H1 (cell line): ENCODE measurements around the gene ARHGDIB.

ENCODE experiments used
- BACH1 ChIP-seq: IDR thresholded peaks from 2 replicates; pipeline ENCODE4 v1.6.1; 2012; ENCODE audit warnings: low read length, improper control_type of control experiment
- CHD7 ChIP-seq: fragments of 300-600 bp; sonication (generic); IDR thresholded peaks from 2 replicates; pipeline ENCODE4 v1.7.1; 2012; ENCODE audit warnings: low read length, moderate library complexity, mild to moderate bottlenecking, inconsistent platforms; ENCODE audit not compliant: insufficient replicate concordance
- EZH2 ChIP-seq: fragments of 200-600 bp; sonication (generic); IDR thresholded peaks from 2 replicates; pipeline ENCODE4 v1.7.1; 2012; ENCODE audit warnings: low read depth, mild to moderate bottlenecking, moderate library complexity, low read length, inconsistent platforms; ENCODE audit not compliant: severe bottlenecking
- JUND ChIP-seq: IDR thresholded peaks from 2 replicates; pipeline ENCODE4 v1.6.1; 2011; ENCODE audit warnings: mild to moderate bottlenecking, improper control_type of control experiment, low read length
- POLR2AphosphoS5 ChIP-seq: IDR thresholded peaks from 2 replicates; pipeline ENCODE4 v1.6.1; 2011; ENCODE audit warnings: low read depth, low read length
- RAD21 ChIP-seq, 2 experiments: IDR thresholded peaks in 1 of 2; conservative IDR thresholded peaks in 1 of 2; 2 replicates each; pipeline ENCODE4 v1.6.1; 2011; ENCODE audit warnings: low read depth in 2 of 2, low read length in 2 of 2, improper control_type of control experiment in 1 of 2, inconsistent platforms in 1 of 2, mild to moderate bottlenecking in 1 of 2, moderate library complexity in 1 of 2
- SIN3A ChIP-seq, 2 experiments: IDR thresholded peaks in 1 of 2; conservative IDR thresholded peaks in 1 of 2; 2 replicates each; pipeline ENCODE4 v1.6.1; 2011 to 2012; ENCODE audit warnings: low read length in 2 of 2, improper control_type of control experiment in 1 of 2, low read depth in 1 of 2, mild to moderate bottlenecking in 1 of 2
- TBP ChIP-seq: IDR thresholded peaks from 2 replicates; pipeline ENCODE4 v1.6.1; 2011; ENCODE audit warnings: low read depth, low read length, improper control_type of control experiment
- TF ChIP-seq, protein P1 (sequence below), 3 experiments: IDR thresholded peaks; 1 replicate in 2 of 3; 2 replicates in 1 of 3; pipeline versions ENCODE4 v1.5.1 to v1.6.1; 2011; ENCODE audit warnings: low read length in 3 of 3, mild to moderate bottlenecking in 3 of 3, inconsistent platforms in 2 of 3, low read depth in 1 of 3, moderate library complexity in 1 of 3; ENCODE audit not compliant: insufficient read depth in 1 of 3; ENCODE audit errors: control extremely low read depth in 1 of 3

GRCh38 chr12:14963520-14963919 is 2.1 kb upstream of the ARHGDIB start:
- no peak for TF ChIP-seq SIN3A (conservative IDR thresholded peaks at IDR 0.05 in 1 of 2, IDR thresholded peaks at IDR 0.05 in 1 of 2; ENCODE audit: low read depth in 1 of 2, low read length in 2 of 2)
- TF ChIP-seq, protein P1, sequence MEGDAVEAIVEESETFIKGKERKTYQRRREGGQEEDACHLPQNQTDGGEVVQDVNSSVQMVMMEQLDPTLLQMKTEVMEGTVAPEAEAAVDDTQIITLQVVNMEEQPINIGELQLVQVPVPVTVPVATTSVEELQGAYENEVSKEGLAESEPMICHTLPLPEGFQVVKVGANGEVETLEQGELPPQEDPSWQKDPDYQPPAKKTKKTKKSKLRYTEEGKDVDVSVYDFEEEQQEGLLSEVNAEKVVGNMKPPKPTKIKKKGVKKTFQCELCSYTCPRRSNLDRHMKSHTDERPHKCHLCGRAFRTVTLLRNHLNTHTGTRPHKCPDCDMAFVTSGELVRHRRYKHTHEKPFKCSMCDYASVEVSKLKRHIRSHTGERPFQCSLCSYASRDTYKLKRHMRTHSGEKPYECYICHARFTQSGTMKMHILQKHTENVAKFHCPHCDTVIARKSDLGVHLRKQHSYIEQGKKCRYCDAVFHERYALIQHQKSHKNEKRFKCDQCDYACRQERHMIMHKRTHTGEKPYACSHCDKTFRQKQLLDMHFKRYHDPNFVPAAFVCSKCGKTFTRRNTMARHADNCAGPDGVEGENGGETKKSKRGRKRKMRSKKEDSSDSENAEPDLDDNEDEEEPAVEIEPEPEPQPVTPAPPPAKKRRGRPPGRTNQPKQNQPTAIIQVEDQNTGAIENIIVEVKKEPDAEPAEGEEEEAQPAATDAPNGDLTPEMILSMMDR (IDR thresholded peaks at IDR 0.05; ENCODE audit: control extremely low read depth in 1 of 3, insufficient read depth in 1 of 3, low read depth in 1 of 3, low read length in 3 of 3), result no peak
- no peak for TF ChIP-seq BACH1
- TF ChIP-seq POLR2AphosphoS5, result no peak
- no peak for TF ChIP-seq TBP
- TF ChIP-seq CHD7, result no peak
- TF ChIP-seq EZH2, result no peak
- no peak for TF ChIP-seq JUND
- TF ChIP-seq RAD21 (IDR thresholded peaks at IDR 0.05 in 1 of 2, conservative IDR thresholded peaks at IDR 0.05 in 1 of 2; ENCODE audit: low read depth in 2 of 2, low read length in 2 of 2), result no peak
